Measurements from ENCODE around the gene GOLGA6C. TPM values are rescaled to one million over a fixed set of nuclear protein-coding genes. Genes with fewer than 3 reads are reported as not detected.
"Not testable (repeated sequence)": the region's sequence is repeated elsewhere in the genome, so short reads cannot be mapped to it uniquely, and the experiment has no call there.

Gene GOLGA6C
- total and polyA plus RNA-seq, 2 experiments from 2014 or later, result not detected

- H3K4me2 ChIP-seq (ENCODE audit: unreplicated experiment); H3K27me3 ChIP-seq (replicated peaks; ENCODE audit: insufficient read depth); H3K9me2 ChIP-seq (ENCODE audit: insufficient read depth); H3K36me3 ChIP-seq (ENCODE audit: low read depth); H2AFZ ChIP-seq; H3F3A ChIP-seq (ENCODE audit: insufficient read depth); in situ Hi-C loops (cut with MboI); H3K4me3 ChIP-seq; DNase-seq; H3K9me3 ChIP-seq (ENCODE audit: low read depth); H3K4me1 ChIP-seq (ENCODE audit: insufficient read depth); H4K20me1 ChIP-seq (ENCODE audit: insufficient read depth); H3K79me2 ChIP-seq (ENCODE audit: insufficient read depth); H3K9ac ChIP-seq; H3K27ac ChIP-seq: not testable (repeated sequence)
- WGBS, 2 experiments (ENCODE audit: low coverage in 1 of 2, low lambda C conversion rate in 2 of 2, missing lambda C conversion rate in 2 of 2), result no CpG with 5 or more reads among the region's 3 CpGs
These were observed 26.0 kb downstream of the GOLGA6C start for GRCh38 chr15:75284152-75284551.

DNA sequence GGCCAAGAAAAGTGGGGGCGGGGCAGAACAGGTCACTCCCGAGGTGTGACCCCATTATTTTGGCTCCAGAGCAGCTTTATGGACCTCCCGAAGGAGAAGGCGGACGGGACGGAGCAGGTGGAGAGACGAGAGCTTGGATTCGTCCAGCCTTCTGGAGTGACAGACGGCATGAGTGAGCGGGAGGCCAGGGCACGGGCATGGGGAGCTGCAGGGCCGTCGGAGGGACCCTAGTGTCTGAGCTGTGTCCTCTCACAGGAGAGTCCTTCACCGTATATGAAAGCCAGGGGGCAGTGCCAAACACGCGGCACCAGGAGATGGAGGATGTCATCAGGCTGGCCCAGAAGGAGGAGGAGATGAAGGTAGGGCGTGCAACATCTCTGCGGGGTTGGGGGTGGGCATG lies 35.5 kb downstream of the GOLGA6C start:
- H3K4me1 ChIP-seq (ENCODE audit: insufficient read depth); H3K9me2 ChIP-seq (ENCODE audit: insufficient read depth); H2AFZ ChIP-seq; DNase-seq; H3K4me3 ChIP-seq; H3K79me2 ChIP-seq (ENCODE audit: insufficient read depth); H3K36me3 ChIP-seq (ENCODE audit: low read depth); H4K20me1 ChIP-seq (ENCODE audit: insufficient read depth); H3F3A ChIP-seq (ENCODE audit: insufficient read depth); in situ Hi-C loops (cut with MboI); H3K27ac ChIP-seq; H3K9me3 ChIP-seq (ENCODE audit: low read depth); H3K9ac ChIP-seq; H3K4me2 ChIP-seq (ENCODE audit: unreplicated experiment): not testable (repeated sequence)
- peaks cover 12% of the 10 kb centered on the region for H3K27me3 ChIP-seq (replicated peaks; ENCODE audit: insufficient read depth)
- WGBS, 2 experiments (ENCODE audit: low coverage in 1 of 2, low lambda C conversion rate in 2 of 2, missing lambda C conversion rate in 2 of 2), result no CpG with 5 or more reads among the region's 18 CpGs

- H3K79me2 ChIP-seq (ENCODE audit: insufficient read depth); H3F3A ChIP-seq (ENCODE audit: insufficient read depth); DNase-seq; H3K4me3 ChIP-seq; H4K20me1 ChIP-seq (ENCODE audit: insufficient read depth); H3K9me3 ChIP-seq (ENCODE audit: low read depth); H2AFZ ChIP-seq; H3K9ac ChIP-seq; in situ Hi-C loops (cut with MboI); H3K36me3 ChIP-seq (ENCODE audit: low read depth); H3K4me1 ChIP-seq (ENCODE audit: insufficient read depth); H3K27ac ChIP-seq; H3K4me2 ChIP-seq (ENCODE audit: unreplicated experiment); H3K9me2 ChIP-seq (ENCODE audit: insufficient read depth): not testable (repeated sequence)
- peaks cover 16% of the 10 kb centered on the region for H3K27me3 ChIP-seq (replicated peaks; ENCODE audit: insufficient read depth)
- 65 to 82% methylated on average over 8 to 10 of the region's 13 CpGs for WGBS, 2 experiments (ENCODE audit: low coverage in 1 of 2, low lambda C conversion rate in 2 of 2, missing lambda C conversion rate in 2 of 2)
These were observed 40.6 kb downstream of the GOLGA6C start for GRCh38 chr15:75298541-75299310.

DNA sequence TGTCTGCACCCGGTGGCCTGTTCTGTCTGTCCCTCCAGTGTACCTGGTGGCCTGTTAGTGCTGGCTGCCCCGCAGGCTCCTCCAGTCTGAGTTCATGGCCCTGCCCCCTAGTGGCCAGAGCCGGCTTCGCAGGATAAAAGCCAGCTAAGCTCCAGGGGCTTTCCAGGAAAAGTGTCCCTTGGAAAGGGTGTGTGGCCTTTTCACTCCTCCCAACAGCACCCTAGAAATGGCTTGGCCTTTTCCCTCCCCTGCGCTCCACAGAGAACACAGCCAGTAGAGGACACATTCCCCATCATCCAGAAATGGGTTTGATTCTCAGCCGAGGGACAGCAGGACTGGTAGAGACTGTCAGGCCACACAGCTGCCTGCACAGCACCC lies 41.2 kb downstream of the GOLGA6C start:
- H3K4me2 ChIP-seq (ENCODE audit: unreplicated experiment); H3K4me3 ChIP-seq; DNase-seq; in situ Hi-C loops (cut with MboI); H3K4me1 ChIP-seq (ENCODE audit: insufficient read depth); H3F3A ChIP-seq (ENCODE audit: insufficient read depth); H3K27ac ChIP-seq; H4K20me1 ChIP-seq (ENCODE audit: insufficient read depth); H3K9me3 ChIP-seq (ENCODE audit: low read depth); H3K9ac ChIP-seq; H3K79me2 ChIP-seq (ENCODE audit: insufficient read depth); H3K36me3 ChIP-seq (ENCODE audit: low read depth); H2AFZ ChIP-seq; H3K9me2 ChIP-seq (ENCODE audit: insufficient read depth): not testable (repeated sequence)
- 5 to 17% methylated on average over 5 to 6 of the region's 6 CpGs for WGBS, 2 experiments (ENCODE audit: low coverage in 1 of 2, low lambda C conversion rate in 2 of 2, missing lambda C conversion rate in 2 of 2)
- peaks cover 20% of the 10 kb centered on the region for H3K27me3 ChIP-seq (replicated peaks; ENCODE audit: insufficient read depth)

DNA sequence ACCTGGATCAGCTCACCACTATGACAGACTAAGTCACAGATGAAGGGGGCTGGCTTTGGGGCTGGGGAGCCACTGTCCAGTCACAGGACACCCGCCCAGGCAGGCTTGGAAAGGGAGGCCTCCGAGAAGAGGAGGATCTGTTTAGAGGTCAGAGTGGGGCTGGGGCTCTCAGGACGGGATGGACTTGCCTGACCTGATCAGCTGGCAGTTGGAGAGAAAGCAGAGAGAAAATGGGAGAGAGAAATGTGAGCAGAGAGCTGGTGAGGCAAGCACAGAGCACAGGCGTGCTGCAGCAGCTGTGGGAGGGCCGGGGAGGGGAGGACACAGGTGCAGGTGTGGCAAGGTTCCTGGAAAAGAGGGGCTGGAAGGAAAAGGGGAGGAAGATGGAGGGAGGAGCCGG lies 41.9 kb downstream of the GOLGA6C start:
- H3K9ac ChIP-seq; H3K9me3 ChIP-seq (ENCODE audit: low read depth); H3K9me2 ChIP-seq (ENCODE audit: insufficient read depth); H3K4me3 ChIP-seq; H3K79me2 ChIP-seq (ENCODE audit: insufficient read depth); H3K27ac ChIP-seq; H2AFZ ChIP-seq; H3F3A ChIP-seq (ENCODE audit: insufficient read depth); H3K4me2 ChIP-seq (ENCODE audit: unreplicated experiment); H3K36me3 ChIP-seq (ENCODE audit: low read depth); H3K4me1 ChIP-seq (ENCODE audit: insufficient read depth); H4K20me1 ChIP-seq (ENCODE audit: insufficient read depth); DNase-seq; in situ Hi-C loops (cut with MboI): not testable (repeated sequence)
- peaks cover 25% of the 10 kb centered on the region for H3K27me3 ChIP-seq (replicated peaks; ENCODE audit: insufficient read depth)
- WGBS, 2 experiments (ENCODE audit: low coverage in 1 of 2, low lambda C conversion rate in 2 of 2, missing lambda C conversion rate in 2 of 2), result 23 to 33% methylated on average over 4 to 5 of the region's 6 CpGs

Data from GM23248 (cell line).